Adrenal gland (tissue), 12 donors: ENCODE data around the gene RGS6. TPM values are rescaled to one million over a fixed set of nuclear protein-coding genes. Genes with fewer than 3 reads are reported as not detected.

ENCODE experiments used
- DNase-seq, 7 donors: peaks; one replicate each; pipeline ENCODE4 v3.0.0-alpha.2; 2019 to 2020
- H3K27ac ChIP-seq, 5 donors: fragments of 200-600 bp; sonication (generic) in 4 of 5; 1 replicate in 3 of 5; 2 replicates in 2 of 5; pipeline versions ENCODE4 v1.5.1 to v1.8.0; 2016 to 2020; ENCODE audit warnings: mild to moderate bottlenecking in 1 of 5
- H3K27me3 ChIP-seq: fragments of 200-600 bp; 2 replicates; pipeline ENCODE4 v1.8.0; 2021
- H3K36me3 ChIP-seq, 2 donors: fragments of 200-600 bp; replicated peaks in 1 of 2; 1 replicate in 1 of 2; 2 replicates in 1 of 2; pipeline versions ENCODE4 v1.5.1 to v1.8.0; 2018 to 2022
- H3K4me1 ChIP-seq, 2 donors: fragments of 200-600 bp; replicated peaks in 1 of 2; 1 replicate in 1 of 2; 2 replicates in 1 of 2; pipeline versions ENCODE4 v1.5.1 to v1.8.0; 2018 to 2021
- H3K4me3 ChIP-seq, 4 donors: fragments of 200-600 bp; sonication (generic) in 3 of 4; one replicate each; pipeline ENCODE4 v1.5.1; 2016 to 2018
- H3K9me3 ChIP-seq, 3 donors: fragments of 200-600 bp; sonication (generic) in 1 of 3; replicated peaks in 1 of 3; 1 replicate in 2 of 3; 2 replicates in 1 of 3; pipeline versions ENCODE4 v1.5.1 to v1.8.0; 2016 to 2021
- CTCF ChIP-seq, 6 experiments: fragments of 450-650 bp in 4 of 6; fragments of 200-600 bp in 2 of 6; sonication (generic) in 1 of 6; IDR thresholded peaks; 1 replicate in 5 of 6; 2 replicates in 1 of 6; pipeline versions ENCODE4 v1.5.1 to v1.8.0; 2016 to 2021; ENCODE audit warnings: antibody characterized with exemption in 6 of 6, mild to moderate bottlenecking in 2 of 6, moderate library complexity in 1 of 6
- POLR2A ChIP-seq, 2 donors: fragments of 450-650 bp; IDR thresholded peaks; one replicate each; pipeline ENCODE4 v1.6.1; 2017; ENCODE audit warnings: antibody characterized with exemption in 2 of 2, mild to moderate bottlenecking in 2 of 2, moderate library complexity in 1 of 2
- WGBS, 4 donors: extraction: QIAGEN DNeasy Blood & Tissue Kit in 2 of 4; methylation state at CpG; one replicate each; pipeline versions ENCODE4 v1.1.5 to v1.1.7; 2013 to 2017; 5-methylcytosine and 5-hydroxymethylcytosine counted together
- intact Hi-C, 2 donors: fragments of 100-400 bp; cut with DNase I; formaldehyde crosslinking; loops; one replicate each; pipeline versions ENCODE4 v1.14.1 to v1.15.0; 2022 to 2023
- polyA plus RNA-seq, 3 donors: library from polyadenylated mRNA; stranded (reverse); fragments of 200-250 nt in 2 of 3; fragments of 350-450 nt in 1 of 3; fragmentation: Illumina TruSeq in 1 of 3; extraction: RNeasy Lipid Tissue Mini Kit (QIAGEN cat#74804) in 1 of 3; gene quantifications; one replicate each; pipeline ENCODE4 v1.2.3, GENCODE V29; 2013 to 2014
- total RNA-seq, 9 donors: library from RNA; depleted of rRNA in 4 of 9; stranded (reverse); fragments of >200 nt in 4 of 9; fragments of 120-200 nt in 1 of 9; fragmentation: NEBNext Ultra II Directional in 1 of 9; extraction: Animal tissue kit (Norgen Biotek cat#: 25700) in 1 of 9; gene quantifications; one replicate each; pipeline versions ENCODE4 v1.1.0 to v1.2.4, GENCODE V29; 2013 to 2023
- donor health status: healthy with polysubstance abuse.
- donor health status: Bipolar disorder and iron deficiency.
- donor health status: DM: yes; HTN: yes; CAD: no.
- donor health status: DM: no; HTN: no; CAD: no.
- donor health status: DM: no; HTN: no; CAD: no.
- donor health status: DM: yes; HTN: yes; CAD: no.

The RGS6 gene
- total and polyA plus RNA-seq, 12 donors = 0.06 to 4.3 (median 0.41) TPM; not detected in 1

- Histone ChIP-seq H3K4me3 (no peak overlapping the region), H3K4me1 (no peaks in the 10 kb centered on the region), H3K36me3 (no peaks in the 10 kb centered on the region), H3K27ac (no peak overlapping the region), H3K27me3 (no peaks in the 10 kb centered on the region), H3K9me3 (no peaks in the 10 kb centered on the region)
- no peak for TF ChIP-seq CTCF (IDR thresholded peaks at IDR 0.05)
- no peak for TF ChIP-seq POLR2A (IDR thresholded peaks at IDR 0.05)
- intact Hi-C loops = no loop called here
- 60 to 77% (median 76%) methylated on average over 5 of the region's 5 CpGs for WGBS, 4 donors
- no peak for DNase-seq
Measured at GRCh38 chr14:72512925-72513324, 580.7 kb downstream of the RGS6 start.

GRCh38 chr14:72513346-72513745 is 581.1 kb downstream of the RGS6 start:
- Histone ChIP-seq H3K4me3 (no peak overlapping the region), H3K9me3 (no peaks in the 10 kb centered on the region), H3K27me3 (no peaks in the 10 kb centered on the region), H3K4me1 (no peaks in the 10 kb centered on the region), H3K27ac (no peak overlapping the region), H3K36me3 (no peaks in the 10 kb centered on the region)
- no peak for DNase-seq
- no peak for TF ChIP-seq CTCF (IDR thresholded peaks at IDR 0.05)
- TF ChIP-seq POLR2A (IDR thresholded peaks at IDR 0.05) = no peak
- 79 to 91% (median 86%) methylated on average over 3 of the region's 3 CpGs for WGBS, 4 donors
- intact Hi-C loops = no loop called here

GRCh38 chr14:72513965-72514659 is 581.9 kb downstream of the RGS6 start:
- no peak overlapping the region for H3K4me3 ChIP-seq
- TF ChIP-seq POLR2A (IDR thresholded peaks at IDR 0.05) (no peak), CTCF (IDR thresholded peaks at IDR 0.05) (peak; percentile 48 to 72 (median 67))
- intact Hi-C loops = no loop called here
- no peaks in the 10 kb centered on the region for H3K36me3 ChIP-seq
- no peaks in the 10 kb centered on the region for H3K27me3 ChIP-seq
- no peak for DNase-seq
- no peaks in the 10 kb centered on the region for H3K9me3 ChIP-seq
- no peak overlapping the region for H3K27ac ChIP-seq
- WGBS, 4 donors = 39 to 47% (median 44%) methylated on average over 10 to 11 of the region's 11 CpGs
- no peaks in the 10 kb centered on the region for H3K4me1 ChIP-seq

GRCh38 chr14:72514660-72515025 is 582.4 kb downstream of the RGS6 start:
- Histone ChIP-seq H3K9me3 (no peaks in the 10 kb centered on the region), H3K4me1 (no peaks in the 10 kb centered on the region), H3K27ac (no peak overlapping the region), H3K4me3 (no peak overlapping the region), H3K27me3 (no peaks in the 10 kb centered on the region), H3K36me3 (no peaks in the 10 kb centered on the region)
- no peak for TF ChIP-seq POLR2A (IDR thresholded peaks at IDR 0.05)
- TF ChIP-seq CTCF (IDR thresholded peaks at IDR 0.05) = no peak
- intact Hi-C loops = loop anchor here (5.0 kb wide), 2 partner anchors 388 to 433 kb away; no protein-coding TSS in a partner anchor
- DNase-seq = no peak
- 80 to 82% (median 81%) methylated on average over 5 of the region's 5 CpGs for WGBS, 4 donors
